ENCODE results near the gene IGSF11.
A peak's percentile ranks its signal among the peaks of the same experiment; 100 is the strongest.

Gene IGSF11

DNA sequence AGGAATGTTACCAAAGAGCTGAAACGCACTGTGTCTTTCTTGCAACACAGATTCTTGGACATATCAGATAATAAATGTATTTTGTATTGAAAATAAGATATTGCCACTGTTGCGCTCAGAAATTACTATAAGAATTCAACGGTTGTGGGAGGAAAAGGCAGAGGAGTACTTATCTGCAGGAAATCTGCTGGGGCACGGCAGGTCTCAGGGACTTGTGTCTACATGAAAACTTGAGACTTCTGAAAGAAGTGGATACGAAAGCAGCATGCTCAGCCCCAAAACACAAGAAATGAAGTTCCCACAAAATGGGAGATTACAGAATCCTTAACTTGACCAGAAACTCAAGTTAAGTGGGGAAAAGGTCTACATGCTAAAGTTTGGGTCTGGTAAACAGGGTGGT lies 86.5 kb downstream of the IGSF11 start:
- DNase-seq (ENCODE audit: low read depth in 2 of 2) = no peak

GRCh38 chr3:118946449-118946848 lies 88.2 kb downstream of the IGSF11 start:
- DNase-seq (ENCODE audit: low read depth in 2 of 2) = no peak

DNA sequence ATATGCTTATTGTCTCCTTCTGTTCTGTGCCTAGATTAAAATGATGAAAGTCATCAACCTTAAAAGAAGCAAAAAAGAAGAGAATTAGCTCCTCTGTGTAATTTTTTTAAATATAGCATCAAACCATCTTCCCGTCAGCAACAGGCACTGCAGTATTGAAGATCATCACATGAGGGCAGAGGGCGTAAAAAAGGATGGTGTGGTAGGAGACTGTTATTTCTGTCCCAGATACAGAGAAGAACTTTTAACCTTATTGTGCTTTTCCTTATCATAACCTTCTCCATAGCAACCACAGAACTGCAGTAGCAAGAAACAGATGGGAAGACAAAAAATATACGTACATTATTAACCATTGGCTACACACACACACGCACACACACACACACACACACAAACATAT lies 88.8 kb downstream of the IGSF11 start:
- DNase-seq (ENCODE audit: low read depth in 2 of 2) = no peak

DNA sequence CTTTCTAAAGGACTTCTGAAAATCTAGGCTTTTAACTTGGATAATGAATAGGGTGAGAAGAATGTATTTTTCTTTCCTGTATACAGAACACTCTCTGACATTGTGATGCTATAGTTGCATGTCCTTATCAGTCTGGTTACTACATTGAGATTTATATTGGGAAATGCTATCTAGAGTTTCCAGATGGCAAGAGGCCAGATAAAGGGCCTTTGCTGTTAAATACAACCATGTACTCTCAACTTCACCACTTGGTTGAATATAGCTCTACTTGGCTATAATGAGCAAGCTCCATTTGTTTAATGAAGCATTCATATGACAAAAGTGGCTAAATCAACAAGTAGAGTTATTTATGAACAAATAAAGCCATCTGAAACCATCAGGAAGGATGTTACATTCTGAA lies 91.0 kb downstream of the IGSF11 start:
- DNase-seq (ENCODE audit: low read depth in 2 of 2) = no peak

- DNase-seq (ENCODE audit: low read depth in 2 of 2) = no peak
Measured at GRCh38 chr3:118942671-118943070, 92.0 kb downstream of the IGSF11 start.

- no peak for DNase-seq (ENCODE audit: low read depth in 2 of 2)
Measured at GRCh38 chr3:118942195-118942594, 92.5 kb downstream of the IGSF11 start.

DNA sequence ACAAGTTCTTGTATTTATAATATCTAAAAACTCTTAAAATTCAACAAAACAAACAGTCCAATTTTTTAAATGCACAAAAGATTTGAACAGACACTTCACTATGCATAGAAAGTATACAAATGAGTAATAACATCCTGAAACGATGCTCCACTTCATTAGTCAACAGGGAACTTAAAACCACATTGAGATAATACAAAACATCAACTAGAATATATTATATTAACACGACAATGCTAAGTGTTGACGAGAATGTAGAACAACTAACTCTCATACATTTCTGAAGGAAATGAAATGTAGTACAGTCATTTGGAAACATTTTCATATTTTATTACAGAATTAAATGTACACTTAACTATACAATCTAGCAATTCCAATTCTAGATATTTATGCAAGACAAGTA lies 93.4 kb downstream of the IGSF11 start:
- no peak for DNase-seq (ENCODE audit: low read depth in 2 of 2)

GRCh38 chr3:118938183-118938961 lies 96.3 kb downstream of the IGSF11 start:
- DNase-seq (ENCODE audit: low read depth in 2 of 2) = no peak

GRCh38 chr3:118936811-118937210 lies 97.8 kb downstream of the IGSF11 start:
- no peak for DNase-seq (ENCODE audit: low read depth in 2 of 2)

DNA sequence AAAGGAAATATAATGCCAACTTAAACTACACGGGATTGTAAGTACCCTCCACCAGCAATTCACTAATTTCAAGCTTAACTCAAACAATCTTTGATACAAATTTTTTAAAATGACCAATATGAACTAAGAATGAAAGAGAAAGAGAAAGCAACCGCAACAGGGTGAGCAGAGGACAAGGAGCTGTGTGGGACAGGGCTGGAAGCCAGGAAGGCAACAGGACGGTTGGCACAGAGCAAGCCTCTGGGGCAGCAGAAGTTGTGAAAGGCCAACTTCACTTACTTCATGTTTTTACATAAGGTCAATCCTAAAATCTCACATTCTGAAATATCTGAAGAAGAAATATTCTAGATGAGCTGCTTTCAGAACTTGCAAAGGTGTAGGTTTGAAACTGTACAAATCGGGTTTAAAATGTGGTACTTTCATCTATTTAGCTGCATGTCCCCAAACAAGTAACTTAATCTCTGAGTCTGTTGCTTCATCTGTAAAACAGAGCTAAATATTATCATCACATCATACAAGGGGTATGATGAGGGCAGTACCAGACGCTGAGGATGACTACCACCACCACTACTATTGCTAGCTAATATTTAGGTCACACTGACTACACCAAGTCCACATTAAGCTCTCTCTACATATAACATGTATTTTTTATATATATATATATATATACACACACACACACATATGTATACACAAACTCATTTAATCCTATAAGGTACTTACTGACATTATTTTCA lies 101.7 kb downstream of the IGSF11 start:
- DNase-seq (ENCODE audit: low read depth in 2 of 2) = no peak

DNA sequence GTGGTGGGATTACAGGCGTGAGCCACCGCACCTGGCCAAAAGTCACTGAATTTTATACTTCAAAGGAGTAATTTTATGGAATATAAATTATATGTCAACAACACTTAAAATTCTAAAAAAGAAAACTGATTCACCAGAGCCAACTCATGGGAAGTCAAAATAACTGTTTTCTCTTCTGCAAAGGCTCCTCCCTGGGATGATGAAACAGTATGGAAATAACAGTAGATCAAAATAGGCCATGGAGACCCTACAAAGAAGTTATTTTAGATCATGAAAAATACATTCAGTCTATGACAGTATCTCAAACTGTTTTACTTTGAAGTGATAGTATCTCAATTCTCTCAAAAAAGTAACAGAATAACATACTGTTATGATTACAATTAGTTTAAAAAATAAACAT lies 102.7 kb downstream of the IGSF11 start:
- DNase-seq (ENCODE audit: low read depth in 2 of 2) = no peak

DNA sequence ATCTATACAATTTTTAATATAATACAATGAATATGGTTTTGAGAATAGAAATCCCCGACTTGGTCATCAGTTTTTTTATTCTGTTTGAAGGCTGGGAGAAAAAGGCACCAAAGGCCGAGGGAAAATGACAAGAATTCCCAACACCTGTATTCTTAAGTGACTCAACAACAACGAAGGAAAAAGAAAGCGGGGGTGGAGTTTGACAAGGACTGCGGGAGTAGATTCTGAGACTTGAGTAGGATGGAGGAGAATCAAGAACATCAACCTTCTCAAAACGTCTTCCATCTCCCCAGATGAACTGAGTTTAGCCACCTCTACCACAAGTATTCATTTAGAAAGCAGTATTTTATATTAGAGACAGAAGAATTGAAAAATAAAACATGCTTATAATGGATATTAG lies 107.2 kb downstream of the IGSF11 start:
- DNase-seq (ENCODE audit: low read depth in 2 of 2) = no peak

DNA sequence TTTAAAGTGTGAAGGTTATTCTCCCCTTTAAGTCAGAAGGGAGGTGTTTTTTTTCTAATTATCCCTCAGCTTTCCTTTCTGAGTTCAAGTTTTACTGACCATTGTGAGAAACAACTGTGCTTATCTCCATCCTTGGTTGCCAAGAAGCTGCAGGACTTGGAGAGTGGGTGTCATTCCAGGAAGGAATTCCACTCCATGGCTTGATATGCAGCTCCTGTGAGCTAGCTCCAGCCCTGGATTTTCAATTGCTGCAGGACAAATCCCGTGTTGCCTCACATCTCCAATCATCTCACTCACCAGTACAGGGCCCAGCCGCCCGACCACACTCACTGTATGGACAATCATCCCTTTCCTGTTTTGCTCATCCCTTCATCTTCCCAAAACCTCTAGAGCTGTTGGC lies 122.5 kb downstream of the IGSF11 start:
- DNase-seq (ENCODE audit: low read depth in 2 of 2) = no peak

- DNase-seq (ENCODE audit: low read depth in 2 of 2) = no peak
Measured at GRCh38 chr3:118910332-118910731, 124.3 kb downstream of the IGSF11 start.

- no peak for DNase-seq (ENCODE audit: low read depth in 2 of 2)
Measured at GRCh38 chr3:118909763-118910162, 124.9 kb downstream of the IGSF11 start.

DNA sequence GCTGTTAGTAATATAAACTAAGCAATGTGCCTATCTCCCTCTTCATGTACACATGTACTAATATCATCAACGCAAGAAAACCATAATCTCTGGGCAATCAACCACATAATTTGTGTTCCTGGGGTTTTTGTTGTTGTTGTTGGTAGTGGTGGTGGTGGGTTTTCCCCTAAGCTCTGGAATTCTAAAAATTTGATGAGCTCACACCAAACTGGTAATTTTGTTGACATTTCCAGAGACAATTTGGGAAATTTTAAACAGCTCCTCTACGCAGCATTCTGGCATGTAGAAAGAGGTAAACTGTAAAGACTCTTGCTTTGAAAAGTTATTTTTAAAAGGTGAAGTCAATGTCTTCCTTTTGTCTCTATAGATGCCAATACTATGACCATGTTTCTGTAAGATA lies 126.7 kb downstream of the IGSF11 start:
- no peak for DNase-seq (ENCODE audit: low read depth in 2 of 2)

GRCh38 chr3:118900737-118901525 lies 133.7 kb downstream of the IGSF11 start:
- DNase-seq (ENCODE audit: low read depth in 2 of 2) = no peak

DNA sequence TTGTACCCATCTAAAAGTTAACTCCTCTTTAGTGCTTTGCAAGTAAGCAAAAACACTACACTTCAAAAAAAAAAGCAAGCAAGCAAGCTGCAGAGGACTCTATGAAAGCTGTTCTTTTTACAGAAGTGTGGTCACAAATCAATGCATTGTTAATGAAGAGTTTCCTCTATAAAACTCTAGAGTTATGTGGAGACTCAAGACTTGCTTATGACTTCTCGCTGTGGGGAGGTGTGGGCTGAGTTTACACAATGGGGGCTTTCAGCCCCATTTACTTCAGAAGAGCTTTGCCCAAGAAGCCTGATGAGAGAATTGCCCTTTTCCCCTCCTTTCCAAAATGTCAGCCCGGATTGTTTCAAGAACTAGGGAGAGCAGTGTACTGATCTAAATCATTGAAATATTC lies 144.4 kb downstream of the IGSF11 start:
- DNase-seq (ENCODE audit: low read depth in 2 of 2) = no peak

DNA sequence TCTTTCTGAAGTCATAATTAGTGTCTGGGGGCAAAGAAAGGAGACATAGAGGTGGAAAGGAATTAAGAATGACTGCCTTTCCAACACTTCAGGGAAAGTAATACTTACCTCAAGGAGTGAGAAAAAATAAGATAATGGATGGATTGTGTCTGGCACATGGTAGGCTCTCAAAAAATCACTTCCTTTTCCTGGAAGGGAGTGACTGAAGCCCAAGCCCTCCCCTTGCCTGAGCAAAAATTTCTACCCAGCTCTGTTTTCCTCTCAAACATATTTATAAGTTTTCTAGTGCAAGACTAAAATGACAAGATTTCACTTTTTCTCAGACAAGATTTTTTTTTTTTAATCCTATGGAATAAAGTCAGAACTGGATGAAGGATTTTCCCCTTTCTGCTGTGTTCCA lies 145.0 kb downstream of the IGSF11 start:
- DNase-seq (ENCODE audit: low read depth in 2 of 2) = no peak

DNA sequence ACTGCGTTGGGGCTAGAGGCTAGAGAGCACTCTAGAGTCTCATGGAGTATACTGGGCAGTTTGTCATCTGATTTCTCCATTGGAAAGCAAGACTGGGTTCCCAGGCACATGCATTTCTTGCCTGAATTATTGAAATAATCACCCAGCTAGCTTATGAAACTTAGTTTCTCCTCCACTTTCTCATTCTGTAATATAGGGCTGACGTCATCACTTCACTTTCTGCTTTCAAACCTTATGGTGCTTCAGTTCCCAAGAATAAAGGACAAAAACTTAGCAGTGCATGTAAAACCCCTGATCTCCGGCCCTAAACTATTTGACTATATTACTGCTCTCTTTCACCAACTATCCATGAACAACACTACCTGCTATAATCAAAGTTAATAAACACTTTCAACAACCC lies 147.9 kb downstream of the IGSF11 start:
- DNase-seq (ENCODE audit: low read depth in 2 of 2) = no peak

- peak; percentile 60 to 68 for DNase-seq (ENCODE audit: low read depth in 2 of 2)
Measured at GRCh38 chr3:118884748-118885206, 149.9 kb downstream of the IGSF11 start.

- peak; percentile 40 to 50 for DNase-seq (ENCODE audit: low read depth in 2 of 2)
Measured at GRCh38 chr3:118882353-118882947, 152.2 kb downstream of the IGSF11 start.
